H54 (cell line): ENCODE results near the gene POU4F1.

Source experiments
- DNase-seq: peaks from one replicate; pipeline ENCODE4 v3.0.0; 2011; ENCODE audit warnings: low spot score, mixed read lengths; ENCODE audit not compliant: insufficient read length
- FAIRE-seq: peaks from 3 replicates; lab custom pipeline; 2011; peaks lifted over from hg19 to GRCh38; lab: Jason Lieb, UNC
- POLR2A ChIP-seq: IDR thresholded peaks from 2 replicates; pipeline ENCODE4 v1.6.1; 2011; ENCODE audit warnings: low read depth, mild to moderate bottlenecking, low read length

The POU4F1 gene

GRCh38 chr13:78601124-78601873 is 2.1 kb downstream of the POU4F1 start:
- no peak for TF ChIP-seq POLR2A
- DNase-seq (no peak), FAIRE-seq (no peak)

GRCh38 chr13:78600280-78600883 is 3.0 kb downstream of the POU4F1 start:
- FAIRE-seq (no peak), DNase-seq (no peak)
- no peak for TF ChIP-seq POLR2A

GRCh38 chr13:78599645-78600279 is 3.6 kb downstream of the POU4F1 start:
- FAIRE-seq (no peak), DNase-seq (no peak)
- no peak for TF ChIP-seq POLR2A

- TF ChIP-seq POLR2A, result no peak
- no peak for FAIRE-seq
These were observed 4.2 kb downstream of the POU4F1 start for GRCh38 chr13:78598966-78599644.

GRCh38 chr13:78598116-78598781 is 5.1 kb downstream of the POU4F1 start:
- DNase-seq (no peak), FAIRE-seq (no peak)
- TF ChIP-seq POLR2A, result no peak

More at GRCh38 chr13:78598966-78599644, 4.2 kb downstream of the POU4F1 start:
- no peak for DNase-seq

- TF ChIP-seq POLR2A, result no peak
- DNase-seq (no peak), FAIRE-seq (no peak)
These were observed 5.8 kb downstream of the POU4F1 start for GRCh38 chr13:78597602-78597932.

GRCh38 chr13:78596736-78597601 is 6.4 kb downstream of the POU4F1 start:
- FAIRE-seq, result no peak
- DNase-seq, result no peak
- TF ChIP-seq POLR2A, result no peak

GRCh38 chr13:78596399-78596735 is 7.0 kb downstream of the POU4F1 start:
- FAIRE-seq (no peak), DNase-seq (no peak)
- no peak for TF ChIP-seq POLR2A

GRCh38 chr13:78595495-78596398 is 7.6 kb downstream of the POU4F1 start:
- TF ChIP-seq POLR2A, result no peak
- DNase-seq, result no peak
- FAIRE-seq, result no peak

GRCh38 chr13:78594456-78594975 is 8.8 kb downstream of the POU4F1 start:
- TF ChIP-seq POLR2A, result no peak
- FAIRE-seq, result no peak
- no peak for DNase-seq

GRCh38 chr13:78593652-78594455 is 9.5 kb downstream of the POU4F1 start:
- no peak for TF ChIP-seq POLR2A
- DNase-seq, result no peak
- no peak for FAIRE-seq
